Measurements from ENCODE around the gene PLEKHG2.

The PLEKHG2 gene

GRCh38 chr19:39397360-39398296 is 14.8 kb upstream of the PLEKHG2 start:
- Histone ChIP-seq H2AFZ (ENCODE audit: low read depth, low read length) (no peak overlapping the region), H3K27ac (ENCODE audit: low read length) (peak overlapping the region; percentile 92), H3K4me1 (ENCODE audit: low read length) (peaks cover 50% of the 10 kb centered on the region)

GRCh38 chr19:39398297-39398864 is 14.1 kb upstream of the PLEKHG2 start:
- Histone ChIP-seq H3K4me1 (ENCODE audit: low read length) (peaks cover 57% of the 10 kb centered on the region), H3K27me3 (ENCODE audit: low read depth, low read length) (no peaks in the 10 kb centered on the region), H3K9me3 (ENCODE audit: insufficient read depth, low read length) (no peaks in the 10 kb centered on the region; the same call in 1 of the 2 replicates), H4K20me1 (ENCODE audit: insufficient read depth, low read length) (no peaks in the 10 kb centered on the region), H3K4me3 (ENCODE audit: low read length) (peak overlapping the region; percentile 31), H3K79me2 (ENCODE audit: low read length) (peaks cover 3% of the 10 kb centered on the region; the same call in 1 of the 2 replicates), H3K9ac (ENCODE audit: low read length) (peak overlapping the region; percentile 70), H3K27ac (ENCODE audit: low read length) (peak overlapping the region; percentile 92), H3K4me2 (ENCODE audit: low read length) (peak overlapping the region; percentile 69), H2AFZ (ENCODE audit: low read depth, low read length) (no peak overlapping the region), H3K36me3 (replicated peaks; ENCODE audit: low read depth, low read length) (peaks cover 30% of the 10 kb centered on the region)
- no peak for TF ChIP-seq EZH2phosphoT487 (IDR thresholded peaks at IDR 0.05; ENCODE audit: low read depth)
- no peak for TF ChIP-seq CTCF (IDR thresholded peaks at IDR 0.05; ENCODE audit: low read depth, low read length)

More at GRCh38 chr19:39397360-39398296, 14.8 kb upstream of the PLEKHG2 start:
- Histone ChIP-seq H3K79me2 (ENCODE audit: low read length) (peaks cover 8% of the 10 kb centered on the region), H3K9me3 (ENCODE audit: insufficient read depth, low read length) (no peaks in the 10 kb centered on the region; the same call in 1 of the 2 replicates), H3K4me2 (ENCODE audit: low read length) (peak overlapping the region; percentile 69), H3K4me3 (ENCODE audit: low read length) (peak overlapping the region; percentile 31), H3K36me3 (replicated peaks; ENCODE audit: low read depth, low read length) (peaks cover 32% of the 10 kb centered on the region), H3K9ac (ENCODE audit: low read length) (peak overlapping the region; percentile 70), H3K27me3 (ENCODE audit: low read depth, low read length) (no peaks in the 10 kb centered on the region), H4K20me1 (ENCODE audit: insufficient read depth, low read length) (no peaks in the 10 kb centered on the region)
- TF ChIP-seq CTCF (IDR thresholded peaks at IDR 0.05; ENCODE audit: low read depth, low read length), result peak; percentile 95
- no peak for TF ChIP-seq EZH2phosphoT487 (IDR thresholded peaks at IDR 0.05; ENCODE audit: low read depth)

DNA sequence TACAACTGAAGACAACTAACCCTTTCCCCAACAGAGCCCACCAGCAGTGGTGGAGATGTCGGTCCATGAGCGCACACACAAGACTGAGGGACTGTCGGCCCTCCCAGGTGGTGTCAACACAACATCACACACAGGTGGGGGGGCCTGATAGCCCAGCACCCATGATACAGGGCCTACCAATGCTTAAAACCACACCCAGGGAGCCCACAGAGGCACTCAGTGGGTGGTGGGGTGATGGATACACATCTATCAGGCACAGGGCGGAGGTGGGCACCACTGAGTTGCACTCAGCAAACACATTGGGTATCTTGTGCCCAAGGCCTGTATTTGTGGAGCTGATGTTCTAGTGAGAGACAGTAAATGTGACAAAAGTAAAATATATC is 12.8 kb upstream of the PLEKHG2 start:
- H3K4me1 ChIP-seq (ENCODE audit: low read length), result peaks cover 68% of the 10 kb centered on the region
- no peak for TF ChIP-seq EZH2phosphoT487 (IDR thresholded peaks at IDR 0.05; ENCODE audit: low read depth)
- no peaks in the 10 kb centered on the region for H3K27me3 ChIP-seq (ENCODE audit: low read depth, low read length)
- no peak overlapping the region for H3K4me3 ChIP-seq (ENCODE audit: low read length)
- H3K79me2 ChIP-seq (ENCODE audit: low read length), result no peaks in the 10 kb centered on the region
- H3K9ac ChIP-seq (ENCODE audit: low read length), result no peak overlapping the region
- H3K36me3 ChIP-seq (replicated peaks; ENCODE audit: low read depth, low read length), result peaks cover 23% of the 10 kb centered on the region
- peak overlapping the region; percentile 7; the same call in 1 of the 2 replicates for H3K27ac ChIP-seq (ENCODE audit: low read length)
- H3K4me2 ChIP-seq (ENCODE audit: low read length), result no peak overlapping the region
- H4K20me1 ChIP-seq (ENCODE audit: insufficient read depth, low read length), result no peaks in the 10 kb centered on the region
- H3K9me3 ChIP-seq (ENCODE audit: insufficient read depth, low read length), result no peaks in the 10 kb centered on the region; the same call in 1 of the 2 replicates
- H2AFZ ChIP-seq (ENCODE audit: low read depth, low read length), result no peak overlapping the region

DNA sequence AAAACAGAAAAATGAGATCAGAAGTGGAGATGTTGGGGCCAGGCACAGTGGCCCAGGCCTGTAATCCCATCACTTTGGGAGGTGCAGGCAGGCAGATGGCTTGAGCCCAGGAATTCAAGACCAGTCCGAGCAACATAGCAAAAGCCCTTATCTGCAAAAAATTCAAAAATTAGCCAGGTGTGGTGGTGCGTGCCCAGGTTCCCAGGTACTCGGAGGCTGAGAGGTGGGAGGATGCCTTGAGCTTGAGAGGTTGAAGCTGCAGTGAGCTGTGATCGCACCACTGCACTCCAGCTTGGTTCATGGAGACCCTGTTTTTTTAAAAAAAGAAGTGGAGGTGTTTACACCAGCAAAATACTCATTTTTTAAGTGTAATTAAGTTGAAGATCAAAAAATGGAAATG is 12.4 kb upstream of the PLEKHG2 start:
- Histone ChIP-seq H3K4me3 (ENCODE audit: low read length) (no peak overlapping the region), H3K9me3 (ENCODE audit: insufficient read depth, low read length) (no peaks in the 10 kb centered on the region; the same call in 1 of the 2 replicates), H2AFZ (ENCODE audit: low read depth, low read length) (no peak overlapping the region), H3K36me3 (replicated peaks; ENCODE audit: low read depth, low read length) (peaks cover 22% of the 10 kb centered on the region), H3K79me2 (ENCODE audit: low read length) (no peaks in the 10 kb centered on the region), H4K20me1 (ENCODE audit: insufficient read depth, low read length) (no peaks in the 10 kb centered on the region), H3K4me2 (ENCODE audit: low read length) (no peak overlapping the region), H3K27ac (ENCODE audit: low read length) (peak overlapping the region; percentile 7; the same call in 1 of the 2 replicates), H3K27me3 (ENCODE audit: low read depth, low read length) (no peaks in the 10 kb centered on the region), H3K4me1 (ENCODE audit: low read length) (peaks cover 72% of the 10 kb centered on the region), H3K9ac (ENCODE audit: low read length) (no peak overlapping the region)
- no peak for TF ChIP-seq CTCF (IDR thresholded peaks at IDR 0.05; ENCODE audit: low read depth, low read length)
- no peak for TF ChIP-seq EZH2phosphoT487 (IDR thresholded peaks at IDR 0.05; ENCODE audit: low read depth)

All from OCI-LY3 (cell line).